Hepatocyte (in vitro differentiated cells): Measurements from ENCODE around the gene ST6GALNAC2.

Experiments used
- CTCF ChIP-seq: fragments of 200-600 bp; sonication (generic); IDR thresholded peaks from 2 replicates; pipeline ENCODE4 v1.5.1; 2016; ENCODE audit warnings: antibody characterized with exemption, mild to moderate bottlenecking; ENCODE audit not compliant: poor library complexity
- EZH2 ChIP-seq: fragments of 200-600 bp; sonication (generic); IDR thresholded peaks from 2 replicates; pipeline ENCODE4 v1.6.1; 2016; ENCODE audit warnings: antibody characterized with exemption, mild to moderate bottlenecking, borderline replicate concordance
- EZH2phosphoT487 ChIP-seq: fragments of 200-600 bp; sonication (generic); IDR thresholded peaks from one replicate; pipeline ENCODE4 v1.6.1; 2018; ENCODE audit warnings: antibody characterized with exemption, mild to moderate bottlenecking, low read depth, moderate library complexity; ENCODE audit not compliant: unreplicated experiment, severe bottlenecking

GRCh38 chr17:76517638-76518038 is 68.0 kb downstream of the ST6GALNAC2 start:
- TF ChIP-seq CTCF (no peak), EZH2 (no peak), EZH2phosphoT487 (no peak)
